Parathyroid adenoma (tissue), 2 donors: ENCODE results near the gene USH2A.

Experiments used
- H2AFZ ChIP-seq: fragments of 300-600 bp; sonication (generic); one replicate; pipeline ENCODE4 v1.7.0; 2017; ENCODE audit warnings: antibody characterized with exemption, mild to moderate bottlenecking
- H3K27ac ChIP-seq: fragments of 300-600 bp; sonication (generic); one replicate; pipeline ENCODE4 v1.7.0; 2017
- H3K27me3 ChIP-seq: fragments of 300-600 bp; sonication (generic); one replicate; pipeline ENCODE4 v1.7.0; 2017; ENCODE audit warnings: low read length; ENCODE audit not compliant: control insufficient read depth, insufficient read depth
- H3K36me3 ChIP-seq: fragments of 300-600 bp; sonication (generic); one replicate; pipeline ENCODE4 v1.7.0; 2017; ENCODE audit warnings: low read length; ENCODE audit not compliant: control insufficient read depth, insufficient read depth
- H3K4me1 ChIP-seq: fragments of 300-600 bp; sonication (generic); one replicate; pipeline ENCODE4 v1.7.0; 2017; ENCODE audit warnings: control low read depth
- H3K4me2 ChIP-seq: fragments of 300-600 bp; sonication (generic); one replicate; pipeline ENCODE4 v1.7.0; 2017; ENCODE audit warnings: low read length
- H3K4me3 ChIP-seq: fragments of 300-600 bp; sonication (generic); one replicate; pipeline ENCODE4 v1.7.0; 2017; ENCODE audit warnings: low read depth, low read length
- H3K79me2 ChIP-seq: fragments of 300-600 bp; sonication (generic); one replicate; pipeline ENCODE4 v1.7.0; 2017; ENCODE audit warnings: control low read depth
- H3K9ac ChIP-seq: fragments of 300-600 bp; sonication (generic); one replicate; pipeline ENCODE4 v1.7.0; 2017; ENCODE audit warnings: mild to moderate bottlenecking
- H3K9me3 ChIP-seq: fragments of 300-600 bp; sonication (generic); one replicate; pipeline ENCODE4 v1.7.0; 2017; ENCODE audit warnings: low read length; ENCODE audit not compliant: control insufficient read depth
- TF ChIP-seq, protein P1 (sequence below): fragments of 300-600 bp; sonication (generic); IDR thresholded peaks from one replicate; pipeline ENCODE4 v1.7.0; 2017; ENCODE audit warnings: antibody characterized with exemption, mild to moderate bottlenecking
- donor health status: primary hyperparathyroidism.

The USH2A gene

DNA sequence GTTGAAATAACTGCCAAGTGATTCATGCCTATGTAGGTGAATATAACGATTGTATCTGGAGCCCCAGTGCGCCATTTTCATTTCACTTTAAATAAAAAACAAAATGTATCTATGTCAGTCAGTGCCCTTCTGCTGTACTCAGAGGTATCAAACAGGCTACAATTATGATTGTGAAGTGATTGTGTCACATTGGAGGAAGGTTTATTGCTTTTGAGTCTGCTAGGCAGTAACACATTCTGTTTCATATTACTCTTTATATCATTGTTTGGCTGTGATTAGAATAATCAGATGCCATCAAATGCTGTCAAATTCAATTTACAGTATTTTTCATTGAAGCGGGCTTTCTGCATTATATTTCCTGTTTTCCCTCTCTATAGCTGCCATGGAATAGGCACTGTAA lies 684.2 kb downstream of the USH2A start:
- no peaks in the 10 kb centered on the region for H3K27me3 ChIP-seq
- H2AFZ ChIP-seq = no peak overlapping the region
- no peaks in the 10 kb centered on the region for H3K9me3 ChIP-seq
- H3K4me2 ChIP-seq = no peak overlapping the region
- no peak overlapping the region for H3K9ac ChIP-seq
- no peaks in the 10 kb centered on the region for H3K4me1 ChIP-seq
- no peaks in the 10 kb centered on the region for H3K36me3 ChIP-seq
- H3K4me3 ChIP-seq = no peak overlapping the region
- no peak overlapping the region for H3K27ac ChIP-seq
- H3K79me2 ChIP-seq = no peaks in the 10 kb centered on the region
- TF ChIP-seq, protein P1, sequence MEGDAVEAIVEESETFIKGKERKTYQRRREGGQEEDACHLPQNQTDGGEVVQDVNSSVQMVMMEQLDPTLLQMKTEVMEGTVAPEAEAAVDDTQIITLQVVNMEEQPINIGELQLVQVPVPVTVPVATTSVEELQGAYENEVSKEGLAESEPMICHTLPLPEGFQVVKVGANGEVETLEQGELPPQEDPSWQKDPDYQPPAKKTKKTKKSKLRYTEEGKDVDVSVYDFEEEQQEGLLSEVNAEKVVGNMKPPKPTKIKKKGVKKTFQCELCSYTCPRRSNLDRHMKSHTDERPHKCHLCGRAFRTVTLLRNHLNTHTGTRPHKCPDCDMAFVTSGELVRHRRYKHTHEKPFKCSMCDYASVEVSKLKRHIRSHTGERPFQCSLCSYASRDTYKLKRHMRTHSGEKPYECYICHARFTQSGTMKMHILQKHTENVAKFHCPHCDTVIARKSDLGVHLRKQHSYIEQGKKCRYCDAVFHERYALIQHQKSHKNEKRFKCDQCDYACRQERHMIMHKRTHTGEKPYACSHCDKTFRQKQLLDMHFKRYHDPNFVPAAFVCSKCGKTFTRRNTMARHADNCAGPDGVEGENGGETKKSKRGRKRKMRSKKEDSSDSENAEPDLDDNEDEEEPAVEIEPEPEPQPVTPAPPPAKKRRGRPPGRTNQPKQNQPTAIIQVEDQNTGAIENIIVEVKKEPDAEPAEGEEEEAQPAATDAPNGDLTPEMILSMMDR = no peak

DNA sequence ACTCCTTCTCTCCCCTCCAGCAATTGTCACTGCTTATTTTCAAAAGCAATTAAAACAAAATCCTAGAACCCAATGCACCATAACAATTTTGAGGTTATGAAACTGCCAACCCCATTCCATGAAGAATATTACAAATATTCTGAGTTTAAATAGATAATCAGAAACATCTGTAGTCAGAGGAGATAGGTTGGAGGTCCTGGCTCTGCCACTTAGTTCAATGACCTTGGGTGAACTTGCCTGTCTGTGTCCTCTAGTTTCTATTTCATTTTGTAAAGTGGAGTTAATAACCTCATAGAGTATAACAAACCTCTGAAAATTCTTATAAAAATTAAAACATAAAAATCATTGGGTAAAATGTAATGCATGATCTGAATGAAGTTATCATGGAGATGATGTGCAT lies 691.5 kb downstream of the USH2A start:
- Histone ChIP-seq H3K9me3 (no peaks in the 10 kb centered on the region), H3K4me1 (no peaks in the 10 kb centered on the region), H3K9ac (no peak overlapping the region), H3K27ac (no peak overlapping the region), H3K4me2 (no peak overlapping the region), H3K36me3 (no peaks in the 10 kb centered on the region), H3K79me2 (no peaks in the 10 kb centered on the region), H2AFZ (no peak overlapping the region), H3K27me3 (no peaks in the 10 kb centered on the region), H3K4me3 (no peak overlapping the region)
- TF ChIP-seq, protein P1 = no peak

DNA sequence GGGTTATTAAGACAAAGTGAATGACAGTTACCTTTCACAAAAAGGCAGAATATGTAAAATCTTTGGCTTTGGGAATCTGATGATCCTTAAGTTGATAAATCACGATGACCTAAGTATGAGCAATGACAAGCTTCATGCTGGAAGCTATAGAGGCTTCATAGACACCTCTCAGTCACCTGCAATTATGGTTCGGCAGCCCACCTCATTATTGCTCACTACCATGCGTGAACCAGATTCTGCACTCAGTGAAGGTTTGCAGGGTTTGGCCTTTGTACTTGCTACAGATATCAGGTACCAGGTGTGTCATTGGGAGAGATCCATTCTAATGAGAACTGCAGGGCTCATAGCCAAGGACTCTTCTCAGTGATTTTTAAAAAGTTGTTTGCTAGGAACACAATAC lies 692.6 kb downstream of the USH2A start:
- no peaks in the 10 kb centered on the region for H3K4me1 ChIP-seq
- H3K27me3 ChIP-seq = no peaks in the 10 kb centered on the region
- H3K79me2 ChIP-seq = no peaks in the 10 kb centered on the region
- no peak overlapping the region for H2AFZ ChIP-seq
- TF ChIP-seq, protein P1 = no peak
- no peaks in the 10 kb centered on the region for H3K9me3 ChIP-seq
- no peaks in the 10 kb centered on the region for H3K36me3 ChIP-seq
- no peak overlapping the region for H3K9ac ChIP-seq
- H3K27ac ChIP-seq = no peak overlapping the region
- H3K4me3 ChIP-seq = no peak overlapping the region
- no peak overlapping the region for H3K4me2 ChIP-seq

DNA sequence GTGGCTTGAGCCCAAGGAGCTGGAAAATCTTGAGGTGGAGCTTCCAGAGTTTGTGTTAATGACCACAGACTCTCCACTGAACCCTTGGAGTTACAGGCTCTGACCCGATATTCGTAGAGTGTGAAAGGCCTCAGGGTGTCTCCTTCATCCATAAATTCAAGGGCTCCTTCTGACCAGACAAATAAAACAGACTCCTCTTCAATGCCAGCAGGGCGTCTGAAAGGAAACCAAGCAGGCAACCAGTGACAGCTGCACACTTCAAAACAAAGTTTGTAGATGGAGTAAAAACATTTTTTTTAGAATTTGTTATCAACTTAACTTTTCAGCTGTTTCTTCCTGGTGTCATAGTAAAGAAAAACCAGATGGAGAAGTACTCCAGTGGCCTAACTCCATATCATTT lies 695.1 kb downstream of the USH2A start:
- H3K9ac ChIP-seq = no peak overlapping the region
- H3K9me3 ChIP-seq = no peaks in the 10 kb centered on the region
- TF ChIP-seq, protein P1 = no peak
- H2AFZ ChIP-seq = no peak overlapping the region
- H3K79me2 ChIP-seq = no peaks in the 10 kb centered on the region
- no peak overlapping the region for H3K4me2 ChIP-seq
- H3K27me3 ChIP-seq = no peaks in the 10 kb centered on the region
- no peak overlapping the region for H3K27ac ChIP-seq
- H3K4me3 ChIP-seq = no peak overlapping the region
- no peaks in the 10 kb centered on the region for H3K36me3 ChIP-seq
- H3K4me1 ChIP-seq = no peaks in the 10 kb centered on the region

DNA sequence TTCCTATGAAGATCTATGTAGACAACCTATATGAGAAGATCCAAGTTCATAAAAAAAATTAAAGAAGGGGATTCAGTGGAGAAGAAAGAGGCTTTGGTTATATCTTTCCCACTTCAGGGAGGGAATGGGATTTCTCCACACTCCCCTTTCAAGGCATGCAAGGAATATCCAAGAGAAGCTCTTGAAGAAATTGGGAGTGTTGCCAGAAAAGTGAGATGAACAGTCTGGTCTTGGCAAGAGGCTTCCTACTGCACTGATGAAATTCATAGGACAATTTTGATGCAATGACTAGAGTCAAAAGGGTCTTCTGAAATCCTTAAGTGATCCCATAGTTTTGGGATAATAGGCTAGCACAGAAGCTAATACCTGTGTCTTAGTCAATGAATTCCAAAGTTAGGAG lies 703.1 kb downstream of the USH2A start:
- H3K9ac ChIP-seq = no peak overlapping the region
- H3K27ac ChIP-seq = no peak overlapping the region
- no peak overlapping the region for H3K4me3 ChIP-seq
- H3K27me3 ChIP-seq = no peaks in the 10 kb centered on the region
- no peaks in the 10 kb centered on the region for H3K4me1 ChIP-seq
- no peaks in the 10 kb centered on the region for H3K36me3 ChIP-seq
- H2AFZ ChIP-seq = no peak overlapping the region
- H3K79me2 ChIP-seq = no peaks in the 10 kb centered on the region
- TF ChIP-seq, protein P1 = no peak
- H3K9me3 ChIP-seq = no peaks in the 10 kb centered on the region
- H3K4me2 ChIP-seq = no peak overlapping the region
